Stimulated activated CD4-positive, alpha-beta T cell treated with anti-CD3 and anti-CD28 coated beads, Interleukin-15, amount 100 ng/mL, for 48 hours (primary cell): ENCODE results near the gene MC1R.

Source experiments
- DNase-seq, 2 donors: peaks; one replicate each; pipeline ENCODE4 v3.0.0-alpha.2; 2020; ENCODE audit warnings: low read depth in 2 of 2

Gene MC1R

GRCh38 chr16:89895482-89896250 is 23.0 kb upstream of the MC1R start:
- DNase-seq: no peak

DNA sequence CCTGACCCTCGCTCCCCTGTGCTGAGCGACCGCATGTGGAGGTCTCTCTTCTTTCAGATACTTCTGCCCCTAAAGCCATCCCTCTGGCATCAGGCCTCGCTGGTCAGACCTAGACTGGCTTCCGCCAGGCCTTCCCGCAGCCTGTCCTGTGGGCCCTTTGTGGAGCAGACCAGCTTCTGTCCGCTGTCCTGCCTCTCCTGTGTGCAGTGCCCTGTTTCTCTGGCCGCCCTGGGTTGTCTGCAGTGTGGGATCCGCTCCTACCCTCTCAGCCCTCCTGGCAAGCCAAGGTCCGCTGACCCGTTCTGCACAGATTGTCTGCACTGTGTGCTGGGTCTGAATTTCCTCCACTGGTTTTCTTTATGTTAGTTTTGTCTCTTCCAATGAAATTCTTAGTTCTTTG is 21.5 kb upstream of the MC1R start:
- no peak for DNase-seq

DNA sequence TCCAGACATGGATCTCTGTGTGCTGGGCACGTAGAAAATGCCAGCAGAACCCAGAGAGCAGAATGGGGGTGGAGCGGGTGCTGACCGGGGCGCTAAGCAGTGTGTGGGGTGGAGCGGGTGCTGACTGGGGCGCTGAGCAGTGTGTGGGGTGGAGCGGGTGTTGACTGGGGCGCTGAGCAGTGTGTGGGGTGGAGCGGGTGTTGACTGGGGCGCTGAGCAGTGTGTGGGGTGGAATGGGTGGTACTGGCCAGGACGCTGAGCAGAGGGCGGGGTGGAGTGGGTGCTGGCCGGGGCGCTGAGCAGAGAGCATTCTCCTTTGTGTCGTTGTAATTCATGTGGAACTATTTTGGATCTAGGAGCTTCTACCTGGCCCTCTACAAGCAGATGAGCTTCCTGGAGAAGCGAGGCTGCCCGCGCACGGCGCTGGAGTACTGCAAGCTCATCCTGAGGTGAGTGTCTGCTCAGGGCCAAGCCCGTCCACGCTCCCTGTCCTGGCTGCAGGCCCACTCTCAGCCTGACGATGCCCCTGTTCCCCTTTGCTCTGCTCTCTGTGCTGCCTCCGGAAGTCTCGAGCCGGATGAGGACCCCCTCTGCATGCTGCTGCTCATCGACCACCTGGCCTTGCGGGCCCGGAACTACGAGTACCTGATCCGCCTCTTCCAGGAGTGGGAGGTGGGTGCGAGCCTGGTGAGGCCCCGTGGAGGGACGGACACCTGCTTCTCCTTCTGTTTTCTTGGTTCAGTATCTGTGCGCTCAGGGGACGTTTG is 20.3 kb upstream of the MC1R start:
- DNase-seq: no peak

DNA sequence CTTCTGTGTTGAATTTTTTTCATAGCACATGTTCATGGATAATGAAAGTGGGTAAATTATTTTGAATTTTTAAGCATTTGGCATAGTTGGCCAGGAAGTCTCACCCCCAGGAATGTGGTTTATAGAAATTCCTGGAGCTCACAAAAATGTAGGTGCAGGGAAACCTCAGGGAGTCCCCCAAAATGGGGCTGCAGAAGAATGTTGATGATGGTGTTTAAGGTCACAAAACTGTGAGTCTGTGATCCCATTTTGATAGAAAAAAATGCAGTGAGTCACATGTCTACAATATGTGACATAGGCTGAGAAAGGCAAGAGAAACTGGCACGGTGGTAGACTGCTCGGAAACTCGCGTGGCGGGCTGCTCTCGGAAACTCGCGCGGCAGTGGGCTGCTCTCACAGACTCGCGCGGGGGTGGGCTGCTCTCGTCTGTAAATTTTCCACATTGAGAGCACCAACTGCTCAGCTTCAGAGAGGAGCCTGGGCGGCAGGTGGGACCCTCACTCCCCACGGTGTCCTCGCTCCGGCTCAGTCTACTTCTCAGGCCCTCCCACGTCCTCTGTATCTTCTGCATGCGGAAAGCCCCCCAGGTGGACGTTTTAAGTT is 18.7 kb upstream of the MC1R start:
- no peak for DNase-seq

DNA sequence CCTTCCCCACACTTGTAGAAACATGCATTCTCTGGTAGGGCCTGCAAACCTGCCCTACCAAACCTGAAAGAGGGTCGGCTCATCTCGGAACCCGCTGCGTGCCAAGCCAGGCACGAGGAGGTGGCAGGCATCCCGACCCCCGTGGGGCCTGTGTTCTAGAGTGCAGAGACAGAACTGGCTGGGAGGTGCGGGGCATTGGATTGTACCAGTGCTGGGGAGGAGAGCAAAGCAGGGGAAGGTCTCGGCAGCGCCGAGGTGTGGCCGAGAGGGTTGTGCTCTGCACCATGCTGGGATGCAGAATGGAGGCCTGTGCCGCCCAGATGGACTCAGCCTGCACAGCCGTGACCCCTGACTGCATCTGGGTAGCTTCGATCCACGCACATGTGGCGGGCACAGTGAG is 17.8 kb upstream of the MC1R start:
- no peak for DNase-seq

DNA sequence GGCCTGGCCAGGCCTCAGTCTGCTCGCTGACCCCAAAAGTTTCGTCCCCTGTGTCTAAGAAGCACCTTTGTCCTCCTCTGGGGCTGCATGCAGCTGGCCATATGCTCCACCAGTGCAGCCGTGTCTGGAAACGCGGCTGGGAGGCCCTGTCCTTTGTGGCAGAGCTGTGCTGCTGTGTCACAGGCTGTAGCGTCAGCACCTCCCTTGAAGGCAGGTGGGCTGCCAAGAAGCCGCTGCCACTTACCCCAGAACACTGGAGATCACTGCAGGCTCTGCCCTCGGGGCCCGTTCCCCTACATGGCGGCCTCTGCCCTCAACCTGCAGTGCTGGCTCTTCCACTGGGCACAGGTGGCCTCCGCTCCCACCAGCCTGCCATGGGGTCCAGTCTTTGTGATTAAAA is 15.7 kb upstream of the MC1R start:
- DNase-seq: no peak

GRCh38 chr16:89903908-89904515 is 14.7 kb upstream of the MC1R start:
- DNase-seq: no peak

GRCh38 chr16:89904606-89905510 is 13.8 kb upstream of the MC1R start:
- DNase-seq: no peak

DNA sequence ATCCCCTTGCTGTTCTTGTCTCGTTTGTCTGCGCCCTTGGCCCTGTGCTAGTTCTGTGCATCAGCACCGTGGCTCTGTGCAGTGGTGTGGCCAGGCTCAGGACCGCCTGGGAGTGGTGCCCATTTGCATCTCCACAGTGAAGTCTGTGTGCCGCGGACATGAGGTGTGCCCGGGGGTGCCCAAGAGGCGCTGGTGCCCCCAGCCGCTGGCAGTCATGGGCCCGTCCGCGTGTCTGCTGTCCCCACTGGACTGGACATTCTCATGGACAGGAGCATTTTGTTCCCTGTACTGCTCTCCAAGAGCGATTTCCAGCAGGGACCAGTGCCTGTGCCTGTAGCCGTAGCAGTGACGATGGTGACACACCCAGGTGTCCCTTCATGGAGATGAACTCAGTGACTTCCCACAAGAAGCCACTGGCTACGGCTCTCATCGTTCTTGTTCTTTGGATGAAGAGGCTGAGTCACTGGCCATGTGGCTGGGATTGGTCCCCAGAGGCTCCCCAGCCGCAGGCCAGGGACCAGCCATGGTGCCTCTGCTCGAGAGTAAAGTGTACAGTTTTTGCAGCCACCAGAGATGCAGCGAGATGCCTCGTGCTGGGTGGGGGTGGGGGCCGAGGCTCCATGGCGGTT is 13.0 kb upstream of the MC1R start:
- DNase-seq: no peak

GRCh38 chr16:89906140-89907025 is 12.3 kb upstream of the MC1R start:
- DNase-seq: no peak

DNA sequence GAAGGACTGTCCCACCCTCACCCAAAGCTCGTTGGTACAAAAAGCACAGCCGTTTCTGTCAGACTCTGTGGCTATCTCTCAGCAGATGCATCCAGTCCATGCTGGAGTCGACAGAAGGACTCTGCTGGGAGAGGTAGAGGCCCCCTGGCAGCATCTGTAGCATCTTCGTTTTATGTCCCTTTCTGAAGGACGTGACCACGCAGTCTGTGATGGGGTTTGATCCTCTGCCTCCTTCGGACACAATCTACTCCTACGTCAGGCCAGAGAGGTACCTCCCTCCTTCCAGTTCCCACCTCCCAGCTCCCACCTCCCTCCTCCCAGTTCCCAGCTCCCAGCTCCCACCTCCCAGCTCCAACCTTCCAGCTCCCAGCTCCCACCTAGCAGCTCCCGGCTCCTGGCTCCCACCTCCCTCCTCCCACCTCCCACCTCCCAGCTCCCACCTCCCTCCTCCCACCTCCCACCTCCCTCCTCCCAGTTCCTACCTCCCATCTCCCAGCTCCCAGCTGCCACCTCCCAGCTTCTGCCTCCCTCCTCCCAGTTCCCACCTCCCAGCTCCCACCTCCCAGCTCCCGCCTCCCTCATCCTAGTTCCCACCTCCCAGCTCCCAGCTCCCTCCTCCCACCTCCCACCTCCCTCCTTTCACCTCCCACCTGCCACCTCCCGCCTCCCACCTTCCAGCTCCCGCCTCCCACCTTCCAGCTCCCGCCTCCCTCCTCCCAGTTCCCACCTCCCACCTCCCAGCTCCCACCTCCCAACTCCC is 11.4 kb upstream of the MC1R start:
- no peak for DNase-seq

DNA sequence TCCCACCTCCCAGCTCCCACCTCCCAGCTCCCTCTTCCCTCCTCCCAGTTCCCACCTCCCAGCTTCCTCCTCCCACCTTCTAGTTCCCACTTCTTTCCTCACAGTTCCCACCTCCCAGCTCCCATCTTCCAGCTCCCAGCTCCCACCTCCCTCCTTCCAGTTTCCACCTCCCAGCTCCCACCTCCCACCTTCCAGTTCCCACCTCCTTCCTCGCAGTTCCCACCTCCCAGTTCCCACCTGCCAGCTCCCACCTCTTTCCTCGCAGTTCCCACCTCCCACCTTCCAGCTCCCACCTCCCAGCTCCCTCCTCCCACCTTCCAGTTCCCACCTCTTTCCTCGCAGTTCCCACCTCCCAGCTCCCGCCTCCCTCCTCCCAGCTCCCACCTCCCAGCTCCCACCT is 10.4 kb upstream of the MC1R start:
- no peak for DNase-seq

DNA sequence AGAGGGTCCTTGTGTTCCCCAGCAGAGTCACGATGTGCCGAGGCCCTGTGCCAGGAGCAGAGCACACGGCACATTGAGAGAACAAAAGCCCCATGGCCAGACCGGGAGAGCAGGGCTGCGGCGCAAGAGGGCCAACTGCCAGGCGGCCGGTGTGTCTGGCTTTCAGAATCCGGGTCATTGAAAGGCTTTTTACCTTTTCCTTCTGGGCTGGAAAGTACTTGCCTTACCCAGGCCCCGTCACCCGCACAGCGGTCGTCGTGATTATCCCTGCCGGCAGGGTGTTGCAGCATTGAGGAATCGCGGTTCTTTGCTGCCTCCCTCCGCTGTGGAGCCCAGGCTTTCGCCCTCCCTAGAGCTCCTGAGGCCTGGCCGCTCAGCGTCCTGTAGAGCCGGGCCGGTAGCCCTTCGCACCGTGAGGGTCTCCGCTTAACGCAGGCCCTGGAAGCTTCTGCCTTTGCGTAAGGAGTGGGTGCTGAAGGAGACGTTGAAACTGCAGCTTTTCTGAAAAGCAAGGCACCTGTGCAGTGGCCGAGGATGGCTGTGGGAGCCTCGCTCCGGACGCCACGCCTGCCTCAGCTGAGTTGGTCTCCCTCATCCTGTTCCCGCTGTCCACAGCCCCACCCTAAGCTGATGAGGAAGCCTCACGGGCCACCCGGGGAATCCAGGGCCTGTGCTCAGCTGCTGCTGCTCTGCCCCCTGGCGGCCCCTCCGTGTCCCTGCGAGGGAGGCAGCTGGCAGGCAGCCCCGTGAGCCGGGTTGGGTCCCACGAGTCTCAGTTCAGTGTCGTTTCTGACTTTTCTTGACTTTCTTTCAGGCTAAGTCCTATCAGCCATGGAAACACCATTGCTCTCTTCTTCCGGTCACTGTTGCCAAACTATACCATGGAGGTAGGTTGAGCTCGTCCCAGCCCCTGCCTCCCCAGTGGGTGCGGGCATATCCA is 8.6 kb upstream of the MC1R start:
- DNase-seq: peak in 1 of 2 donors; percentile 61

GRCh38 chr16:89910717-89911354 is 7.8 kb upstream of the MC1R start:
- no peak for DNase-seq

DNA sequence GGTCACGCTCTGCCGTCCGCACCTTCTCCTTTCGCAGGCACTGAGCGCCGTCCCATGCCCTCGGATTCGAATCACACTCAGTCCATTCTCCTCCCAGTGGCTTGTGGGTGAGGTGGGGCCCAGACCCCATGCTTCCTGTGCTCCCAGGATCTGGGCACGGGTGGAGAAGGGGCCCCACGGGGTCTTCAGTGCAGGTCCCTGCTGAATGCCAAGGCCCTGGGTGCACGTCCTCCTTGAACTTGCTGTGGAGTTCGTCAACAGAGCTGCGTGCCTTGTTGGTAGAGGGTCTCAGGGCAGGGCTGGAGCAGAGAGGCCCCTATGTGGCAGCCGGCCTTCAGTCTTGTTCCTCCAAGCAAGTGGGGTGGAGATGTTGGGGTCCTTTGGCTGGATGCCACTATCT is 7.3 kb upstream of the MC1R start:
- no peak for DNase-seq

GRCh38 chr16:89912143-89912542 is 6.5 kb upstream of the MC1R start:
- DNase-seq: no peak

GRCh38 chr16:89912627-89913026 is 6.0 kb upstream of the MC1R start:
- DNase-seq: no peak
